ENCODE measurements around the gene BOC. TPM values are rescaled to one million over a fixed set of nuclear protein-coding genes. Genes with fewer than 3 reads are reported as not detected.

BOC gene
- total and polyA plus RNA-seq, 2 donors (not counting 3 experiments of a cell fraction or from before 2014, with no cell fraction given), result 0.07 TPM; not detected in 1

GRCh38 chr3:113261626-113262303 is 50.4 kb downstream of the BOC start:
- no TSS peak for BruUV-seq (replicated peaks)
- Histone ChIP-seq H3K27me3 (ENCODE audit: control insufficient read depth in 2 of 2, insufficient read depth in 2 of 2, low read length in 2 of 2) (peaks cover 0 to 2% of the 10 kb centered on the region in 2 experiments), H3K9me1 (replicated peaks; ENCODE audit: control insufficient read depth, extremely low read depth, insufficient read depth, low read length) (no peaks in the 10 kb centered on the region), H4K20me1 (replicated peaks; ENCODE audit: control insufficient read depth, extremely low read depth, insufficient read depth, low read length) (no peaks in the 10 kb centered on the region), H3K4me1 (ENCODE audit: control insufficient read depth, extremely low read depth, insufficient read depth, low read length) (no peaks in the 10 kb centered on the region), H2AFZ (ENCODE audit: low read depth, low read length) (no peak overlapping the region), H3K36me3 (ENCODE audit: control insufficient read depth in 2 of 2, extremely low read depth in 1 of 2, insufficient read depth in 2 of 2, low read length in 2 of 2) (no peaks in the 10 kb centered on the region), H3K9ac (replicated peaks; ENCODE audit: extremely low read depth, insufficient read depth, low read length) (no peak overlapping the region), H3K4me2 (ENCODE audit: insufficient read depth, low read length) (no peak overlapping the region), H3K9me3 (replicated peaks; ENCODE audit: control insufficient read depth, insufficient read depth, low read length) (no peaks in the 10 kb centered on the region), H3K79me2 (ENCODE audit: control insufficient read depth, insufficient read depth, low read length) (no peaks in the 10 kb centered on the region), H3K4me3 (replicated peaks in 1 of 3; ENCODE audit: insufficient read depth in 1 of 3, low read depth in 1 of 3, low read length in 3 of 3) (no peak overlapping the region), H3K27ac (ENCODE audit: insufficient read depth, low read depth, low read length) (no peak overlapping the region)
- dilution Hi-C loops (cut with MboI; ENCODE audit: extremely low pct_ligation_motif_present, low sequenced_read_pairs) (no loop called here), intact Hi-C loops (cut with micrococcal nuclease) (no loop called here)
- ChIA-PET POLR2A (no interaction called here), CTCF (interaction anchor here (1.1 kb wide), 1 partner anchor 26 kb away, joined by 4 read pairs; no protein-coding TSS in a partner anchor)
- no peak for DNase-seq (ENCODE audit: low read depth, low spot score)
- no peak for FAIRE-seq
- TF ChIP-seq MYC (IDR thresholded peaks at IDR 0.05; ENCODE audit: low read depth, low read length), result no peak
- no peak for TF ChIP-seq GATA2 (IDR thresholded peaks at IDR 0.05; ENCODE audit: insufficient read depth, insufficient read length, low read depth, low read length)
- no peak for TF ChIP-seq EZH2 (IDR thresholded peaks at IDR 0.05; ENCODE audit: borderline replicate concordance, low read depth, low read length, severe bottlenecking)
- TF ChIP-seq MAX (IDR thresholded peaks at IDR 0.05; ENCODE audit: insufficient read depth, insufficient read length), result no peak
- no peak for TF ChIP-seq CTCF (IDR thresholded peaks at IDR 0.05; ENCODE audit: extremely low read depth in 1 of 2, insufficient read depth in 1 of 2, low read depth in 1 of 2, low read length in 2 of 2)
- no peak for TF ChIP-seq POLR2AphosphoS5 (IDR thresholded peaks at IDR 0.05; ENCODE audit: insufficient read depth, low read depth, low read length)
- no peak for TF ChIP-seq FOS (IDR thresholded peaks at IDR 0.05; ENCODE audit: borderline replicate concordance, insufficient read depth, low read length)
- no peak for TF ChIP-seq POLR2A (IDR thresholded peaks at IDR 0.05; ENCODE audit: low read depth, low read length)
- no peak for TF ChIP-seq JUN (IDR thresholded peaks at IDR 0.05; ENCODE audit: borderline replicate concordance, insufficient read depth, insufficient read length, low read depth)

All from endothelial cell of umbilical vein (primary cell).